Fibroblast of the aortic adventitia (primary cell): ENCODE data around the gene ELMO1. TPM values are rescaled to one million over a fixed set of nuclear protein-coding genes. Genes with fewer than 3 reads are reported as not detected.

ENCODE experiments used
- DNase-seq: peaks from one replicate; pipeline ENCODE4 v3.0.0-alpha.2; 2010; ENCODE audit warnings: low read depth
- H3K4me3 ChIP-seq: 2 replicates; pipeline ENCODE4 v1.5.1; 2011; ENCODE audit warnings: low read depth, mild to moderate bottlenecking, control low read depth, low read length, moderate library complexity
- CTCF ChIP-seq: IDR thresholded peaks from 2 replicates; pipeline ENCODE4 v1.5.1; 2011; ENCODE audit warnings: mild to moderate bottlenecking, low read length, control low read depth, inconsistent platforms; ENCODE audit not compliant: insufficient read depth
- total RNA-seq: library from RNA; depleted of rRNA; stranded (reverse); fragments of >200 nt; gene quantifications from 2 replicates; pipeline ENCODE4 v1.2.3, GENCODE V29; 2012; ENCODE audit warnings: low replicate concordance

The ELMO1 gene
- total RNA-seq, 1 donor = 1.3 TPM

- no peak for TF ChIP-seq CTCF
- DNase-seq = no peak
- no peak overlapping the region for H3K4me3 ChIP-seq
These were observed 56.0 kb downstream of the ELMO1 start for GRCh38 chr7:37392673-37393017.

- no peak for TF ChIP-seq CTCF
- DNase-seq = no peak
- no peak overlapping the region for H3K4me3 ChIP-seq
These were observed 56.6 kb downstream of the ELMO1 start for GRCh38 chr7:37391791-37392672.

GRCh38 chr7:37390114-37390513 is 58.5 kb downstream of the ELMO1 start:
- no peak overlapping the region for H3K4me3 ChIP-seq
- TF ChIP-seq CTCF = no peak
- no peak for DNase-seq

- TF ChIP-seq CTCF = no peak
- H3K4me3 ChIP-seq = no peak overlapping the region
- no peak for DNase-seq
These were observed 59.9 kb downstream of the ELMO1 start for GRCh38 chr7:37388811-37389210.

GRCh38 chr7:37385787-37386186 is 62.9 kb downstream of the ELMO1 start:
- H3K4me3 ChIP-seq = no peak overlapping the region
- no peak for TF ChIP-seq CTCF
- DNase-seq = no peak

- H3K4me3 ChIP-seq = no peak overlapping the region
- TF ChIP-seq CTCF = no peak
- DNase-seq = no peak
These were observed 66.0 kb downstream of the ELMO1 start for GRCh38 chr7:37382546-37383088.

- DNase-seq = no peak
- TF ChIP-seq CTCF = no peak
- H3K4me3 ChIP-seq = no peak overlapping the region
These were observed 67.8 kb downstream of the ELMO1 start for GRCh38 chr7:37380831-37381230.
